ENCODE measurements around the gene MPP4.

Gene MPP4, protein sequence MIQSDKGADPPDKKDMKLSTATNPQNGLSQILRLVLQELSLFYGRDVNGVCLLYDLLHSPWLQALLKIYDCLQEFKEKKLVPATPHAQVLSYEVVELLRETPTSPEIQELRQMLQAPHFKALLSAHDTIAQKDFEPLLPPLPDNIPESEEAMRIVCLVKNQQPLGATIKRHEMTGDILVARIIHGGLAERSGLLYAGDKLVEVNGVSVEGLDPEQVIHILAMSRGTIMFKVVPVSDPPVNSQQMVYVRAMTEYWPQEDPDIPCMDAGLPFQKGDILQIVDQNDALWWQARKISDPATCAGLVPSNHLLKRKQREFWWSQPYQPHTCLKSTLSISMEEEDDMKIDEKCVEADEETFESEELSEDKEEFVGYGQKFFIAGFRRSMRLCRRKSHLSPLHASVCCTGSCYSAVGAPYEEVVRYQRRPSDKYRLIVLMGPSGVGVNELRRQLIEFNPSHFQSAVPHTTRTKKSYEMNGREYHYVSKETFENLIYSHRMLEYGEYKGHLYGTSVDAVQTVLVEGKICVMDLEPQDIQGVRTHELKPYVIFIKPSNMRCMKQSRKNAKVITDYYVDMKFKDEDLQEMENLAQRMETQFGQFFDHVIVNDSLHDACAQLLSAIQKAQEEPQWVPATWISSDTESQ

DNA sequence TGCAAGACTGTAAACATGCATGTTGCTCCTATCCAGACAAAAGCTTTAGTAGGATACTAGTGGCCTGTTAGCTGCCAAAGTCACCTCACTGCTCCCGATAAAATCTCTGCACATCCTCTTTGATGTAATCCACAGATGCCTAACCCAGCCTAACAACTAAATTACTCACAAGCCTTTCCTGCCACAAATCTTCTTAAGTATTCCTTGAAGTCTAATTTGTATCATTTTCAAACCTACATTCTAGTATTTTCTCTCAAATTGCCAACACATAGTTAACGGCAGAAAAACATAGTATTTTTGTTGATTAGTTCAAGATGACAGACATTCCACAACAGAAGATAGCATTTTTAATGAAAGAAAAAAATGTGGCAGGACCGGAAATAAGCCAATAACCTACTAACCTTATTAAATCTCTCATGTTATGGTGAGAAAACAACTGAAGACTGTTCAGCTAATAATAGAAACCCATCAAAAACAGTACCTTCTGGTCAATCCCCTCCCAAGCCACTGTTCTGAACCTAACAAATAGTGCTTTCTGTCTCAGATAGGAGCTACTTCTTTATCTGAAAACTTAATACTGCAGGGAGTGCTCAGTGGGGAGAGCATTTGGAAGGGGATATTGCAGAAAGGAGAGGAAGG, at the start of gene MPP4:
Gene MPP4 (minus strand): TSS at position 57 of the 639 bp plus-strand sequence. CDS start 4,690 bp downstream, outside the sequence.
- no peak within 1 kb of the TSS for H3K4me3 ChIP-seq (ENCODE audit: low read depth in 1 of 2, low read length in 2 of 2)
- H3K9me3 ChIP-seq (ENCODE audit: control insufficient read depth in 1 of 2, low read length in 2 of 2), result no peaks in the 10 kb centered on the region
- no peaks in the 10 kb centered on the region for H3K27me3 ChIP-seq (ENCODE audit: low read depth, low read length)
- H3K4me1 ChIP-seq (ENCODE audit: control insufficient read depth in 1 of 2, insufficient read depth in 2 of 2, low read length in 2 of 2), result peaks cover 0 to 4% of the 10 kb centered on the region in 2 donors
- peaks cover 12 to 13% of the 10 kb centered on the region in 2 donors for H3K36me3 ChIP-seq (ENCODE audit: control insufficient read depth in 1 of 2, insufficient read depth in 2 of 2, low read length in 2 of 2)
- H3K27ac ChIP-seq (ENCODE audit: low read length), result no peak within 1 kb of the TSS

DNA sequence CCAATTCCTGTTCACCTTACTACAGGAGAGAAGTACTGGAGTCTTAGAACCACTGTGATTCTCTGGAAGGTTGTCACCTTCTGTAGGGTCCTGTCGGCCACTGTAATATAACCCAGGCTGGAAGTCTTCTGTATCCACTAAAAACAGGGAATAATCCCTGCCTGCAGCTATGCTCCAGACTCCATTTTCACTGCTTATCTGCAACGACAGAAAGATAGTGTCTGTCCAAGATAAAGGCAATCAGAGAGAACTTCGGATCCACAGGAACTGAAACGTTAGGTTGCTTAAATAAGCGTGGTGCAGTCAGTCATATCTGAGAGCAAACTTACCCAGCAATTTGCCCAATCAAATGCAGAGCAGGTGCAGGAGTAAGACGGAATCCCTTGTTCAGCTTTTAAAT, 48.1 kb upstream of the MPP4 start:
- no peak overlapping the region for H3K27ac ChIP-seq (ENCODE audit: low read length)
- H3K4me3 ChIP-seq (ENCODE audit: low read depth in 1 of 2, low read length in 2 of 2), result no peak overlapping the region
- no peaks in the 10 kb centered on the region for H3K27me3 ChIP-seq (ENCODE audit: low read depth, low read length)
- H3K36me3 ChIP-seq (ENCODE audit: control insufficient read depth in 1 of 2, insufficient read depth in 2 of 2, low read length in 2 of 2), result peaks cover 38 to 49% of the 10 kb centered on the region in 2 donors
- H3K4me1 ChIP-seq (ENCODE audit: control insufficient read depth in 1 of 2, insufficient read depth in 2 of 2, low read length in 2 of 2), result no peaks in the 10 kb centered on the region
- H3K9me3 ChIP-seq (ENCODE audit: control insufficient read depth in 1 of 2, low read length in 2 of 2), result no peaks in the 10 kb centered on the region

DNA sequence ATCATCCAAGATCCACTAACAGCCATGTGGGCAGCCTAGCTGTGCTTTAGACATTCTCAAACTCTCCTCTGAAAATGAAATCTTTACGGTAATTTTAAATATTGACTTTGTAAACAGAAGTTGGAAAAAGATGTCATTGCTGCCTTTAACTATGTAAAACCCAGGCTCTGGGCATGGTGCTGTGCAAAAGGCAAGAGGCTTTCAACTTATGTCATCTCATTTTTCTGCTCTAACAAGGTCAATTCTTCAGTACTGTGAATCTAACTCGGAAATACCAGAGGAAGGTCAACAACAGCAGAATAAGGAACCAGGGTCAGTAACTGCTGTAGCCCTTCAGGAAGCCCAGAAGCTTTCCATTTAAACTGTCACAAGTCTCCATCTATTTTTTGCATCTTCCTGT, 37.0 kb upstream of the MPP4 start:
- Histone ChIP-seq H3K27ac (ENCODE audit: low read length) (no peak overlapping the region), H3K4me3 (ENCODE audit: low read depth in 1 of 2, low read length in 2 of 2) (no peak overlapping the region), H3K36me3 (ENCODE audit: control insufficient read depth in 1 of 2, insufficient read depth in 2 of 2, low read length in 2 of 2) (peaks cover 27 to 72% of the 10 kb centered on the region in 2 donors), H3K4me1 (ENCODE audit: control insufficient read depth in 1 of 2, insufficient read depth in 2 of 2, low read length in 2 of 2) (no peaks in the 10 kb centered on the region), H3K9me3 (ENCODE audit: control insufficient read depth in 1 of 2, low read length in 2 of 2) (peaks cover 0 to 6% of the 10 kb centered on the region in 2 donors), H3K27me3 (ENCODE audit: low read depth, low read length) (no peaks in the 10 kb centered on the region)

DNA sequence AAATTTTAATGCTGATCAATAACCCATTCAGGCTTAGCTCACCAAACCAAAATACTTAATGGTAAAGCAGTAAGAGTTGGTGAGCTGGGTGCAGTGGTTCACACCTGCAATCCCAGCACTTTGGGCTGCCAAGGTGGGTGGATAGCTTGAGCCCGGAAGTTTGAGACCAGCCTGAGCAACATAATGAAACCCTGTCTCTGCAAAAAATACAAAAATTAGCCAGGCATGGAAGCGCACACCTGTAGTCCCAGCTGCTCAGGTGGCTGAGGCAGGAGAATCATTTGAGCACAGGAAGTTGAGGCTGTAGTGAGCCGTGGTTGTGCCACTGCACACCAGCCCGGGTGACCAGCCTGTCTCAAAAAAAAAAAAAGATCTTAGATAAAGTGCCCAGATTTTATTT, 35.7 kb upstream of the MPP4 start:
- Histone ChIP-seq H3K9me3 (ENCODE audit: control insufficient read depth in 1 of 2, low read length in 2 of 2) (peaks cover 0 to 6% of the 10 kb centered on the region in 2 donors), H3K36me3 (ENCODE audit: control insufficient read depth in 1 of 2, insufficient read depth in 2 of 2, low read length in 2 of 2) (peaks cover 27 to 74% of the 10 kb centered on the region in 2 donors), H3K4me3 (ENCODE audit: low read depth in 1 of 2, low read length in 2 of 2) (no peak overlapping the region), H3K27ac (ENCODE audit: low read length) (no peak overlapping the region), H3K4me1 (ENCODE audit: control insufficient read depth in 1 of 2, insufficient read depth in 2 of 2, low read length in 2 of 2) (no peaks in the 10 kb centered on the region), H3K27me3 (ENCODE audit: low read depth, low read length) (no peaks in the 10 kb centered on the region)

DNA sequence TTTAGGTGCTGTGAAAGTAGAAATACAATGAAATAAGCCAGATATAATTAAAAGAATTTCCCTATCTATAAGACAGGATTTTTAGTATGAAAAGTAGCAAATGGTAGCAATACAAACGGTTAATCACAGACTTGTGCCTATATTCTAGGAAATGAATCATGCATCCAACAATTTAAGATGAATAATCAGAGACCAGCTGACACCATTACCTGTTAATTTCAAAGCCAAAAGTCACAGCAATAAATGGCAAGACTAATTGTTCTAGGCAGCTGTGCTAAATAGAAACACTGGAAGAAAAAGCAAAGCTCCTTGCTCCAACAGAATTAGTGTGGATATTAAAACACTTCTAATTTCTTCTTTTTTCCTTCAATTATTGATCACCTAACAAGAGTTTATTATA, 35.1 kb upstream of the MPP4 start:
- peaks cover 24 to 76% of the 10 kb centered on the region in 2 donors for H3K36me3 ChIP-seq (ENCODE audit: control insufficient read depth in 1 of 2, insufficient read depth in 2 of 2, low read length in 2 of 2)
- no peak overlapping the region for H3K4me3 ChIP-seq (ENCODE audit: low read depth in 1 of 2, low read length in 2 of 2)
- H3K27me3 ChIP-seq (ENCODE audit: low read depth, low read length), result no peaks in the 10 kb centered on the region
- H3K9me3 ChIP-seq (ENCODE audit: control insufficient read depth in 1 of 2, low read length in 2 of 2), result peaks cover 0 to 6% of the 10 kb centered on the region in 2 donors
- H3K4me1 ChIP-seq (ENCODE audit: control insufficient read depth in 1 of 2, insufficient read depth in 2 of 2, low read length in 2 of 2), result no peaks in the 10 kb centered on the region
- H3K27ac ChIP-seq (ENCODE audit: low read length), result no peak overlapping the region

DNA sequence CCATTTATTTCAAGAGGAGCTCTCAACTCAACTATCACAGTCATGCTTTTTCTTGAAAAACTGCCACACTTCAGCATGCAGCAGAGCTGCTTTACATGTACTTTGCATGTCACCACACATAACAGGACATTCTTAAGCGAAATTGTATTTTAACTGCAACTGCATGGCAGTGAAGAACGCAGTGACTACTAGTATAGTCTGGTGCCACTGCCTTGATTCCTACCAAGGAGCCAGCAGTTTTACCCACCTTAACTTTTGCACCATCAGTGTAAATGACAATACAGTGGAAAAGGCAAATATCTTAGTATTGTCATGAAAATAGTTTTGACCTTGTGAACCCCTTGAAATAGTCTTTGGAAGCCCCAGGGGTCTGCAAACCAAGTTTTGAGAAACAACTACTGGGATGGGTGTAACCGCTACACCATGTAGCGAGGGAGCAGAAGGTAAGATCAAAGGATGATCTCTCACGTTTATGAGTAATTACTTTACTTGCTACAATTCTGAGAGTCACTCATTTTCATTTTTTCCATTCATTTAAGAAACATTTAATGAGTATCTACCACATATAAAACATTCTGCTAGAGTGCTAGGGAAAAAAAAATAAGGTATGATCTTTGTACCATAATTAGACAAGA, 32.3 kb upstream of the MPP4 start:
- H3K4me3 ChIP-seq (ENCODE audit: low read depth in 1 of 2, low read length in 2 of 2), result no peak overlapping the region
- H3K9me3 ChIP-seq (ENCODE audit: control insufficient read depth in 1 of 2, low read length in 2 of 2), result peaks cover 0 to 3% of the 10 kb centered on the region in 2 donors
- H3K27me3 ChIP-seq (ENCODE audit: low read depth, low read length), result no peaks in the 10 kb centered on the region
- H3K36me3 ChIP-seq (ENCODE audit: control insufficient read depth in 1 of 2, insufficient read depth in 2 of 2, low read length in 2 of 2), result peaks cover 34 to 82% of the 10 kb centered on the region in 2 donors
- H3K4me1 ChIP-seq (ENCODE audit: control insufficient read depth in 1 of 2, insufficient read depth in 2 of 2, low read length in 2 of 2), result no peaks in the 10 kb centered on the region
- H3K27ac ChIP-seq (ENCODE audit: low read length), result no peak overlapping the region

DNA sequence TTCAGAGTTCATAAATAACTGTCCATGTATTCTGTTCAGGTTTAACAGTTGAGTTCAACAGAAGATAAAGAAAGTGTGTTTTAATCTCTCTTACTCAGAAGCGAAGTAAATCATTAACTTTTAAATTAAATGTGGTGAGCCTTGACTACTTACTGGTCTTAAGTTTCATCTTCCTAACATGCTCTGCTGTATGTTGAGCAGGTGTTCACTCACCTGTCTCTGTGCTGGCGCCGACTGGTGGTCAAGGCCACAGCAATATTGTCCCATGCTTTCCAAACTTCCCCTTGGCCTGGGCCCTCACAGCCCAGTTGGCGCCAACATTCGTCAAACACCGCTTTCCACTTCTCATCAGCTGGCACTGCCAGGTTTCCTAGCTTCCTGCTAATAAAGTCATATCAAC, 17.0 kb upstream of the MPP4 start:
- Histone ChIP-seq H3K4me3 (ENCODE audit: low read depth in 1 of 2, low read length in 2 of 2) (no peak overlapping the region), H3K4me1 (ENCODE audit: control insufficient read depth in 1 of 2, insufficient read depth in 2 of 2, low read length in 2 of 2) (no peaks in the 10 kb centered on the region), H3K27ac (ENCODE audit: low read length) (no peak overlapping the region), H3K27me3 (ENCODE audit: low read depth, low read length) (no peaks in the 10 kb centered on the region), H3K9me3 (ENCODE audit: control insufficient read depth in 1 of 2, low read length in 2 of 2) (no peaks in the 10 kb centered on the region), H3K36me3 (ENCODE audit: control insufficient read depth in 1 of 2, insufficient read depth in 2 of 2, low read length in 2 of 2) (peaks cover 21 to 65% of the 10 kb centered on the region in 2 donors)

DNA sequence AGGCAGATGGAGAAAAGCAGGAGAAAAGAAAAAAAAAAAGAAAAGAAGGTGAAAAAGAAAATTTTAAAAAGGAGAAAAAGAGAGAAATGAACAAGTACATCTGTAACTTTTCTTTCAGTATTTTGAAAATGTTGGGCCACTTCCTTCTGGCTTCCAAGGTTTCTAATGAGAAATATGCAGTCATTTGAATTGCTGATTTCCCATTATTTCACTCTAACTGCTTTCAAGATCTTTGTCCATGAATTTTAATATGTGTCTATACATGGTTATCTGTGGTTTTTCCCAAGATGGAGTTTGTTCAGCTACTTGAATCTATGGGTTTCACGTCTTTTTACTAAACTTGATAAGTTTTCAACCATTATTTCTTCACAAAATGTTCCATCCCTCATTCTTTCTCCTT, 14.3 kb upstream of the MPP4 start:
- no peaks in the 10 kb centered on the region for H3K27me3 ChIP-seq (ENCODE audit: low read depth, low read length)
- H3K36me3 ChIP-seq (ENCODE audit: control insufficient read depth in 1 of 2, insufficient read depth in 2 of 2, low read length in 2 of 2), result peaks cover 26 to 64% of the 10 kb centered on the region in 2 donors
- H3K27ac ChIP-seq (ENCODE audit: low read length), result no peak overlapping the region
- no peaks in the 10 kb centered on the region for H3K9me3 ChIP-seq (ENCODE audit: control insufficient read depth in 1 of 2, low read length in 2 of 2)
- no peaks in the 10 kb centered on the region for H3K4me1 ChIP-seq (ENCODE audit: control insufficient read depth in 1 of 2, insufficient read depth in 2 of 2, low read length in 2 of 2)
- H3K4me3 ChIP-seq (ENCODE audit: low read depth in 1 of 2, low read length in 2 of 2), result no peak overlapping the region

DNA sequence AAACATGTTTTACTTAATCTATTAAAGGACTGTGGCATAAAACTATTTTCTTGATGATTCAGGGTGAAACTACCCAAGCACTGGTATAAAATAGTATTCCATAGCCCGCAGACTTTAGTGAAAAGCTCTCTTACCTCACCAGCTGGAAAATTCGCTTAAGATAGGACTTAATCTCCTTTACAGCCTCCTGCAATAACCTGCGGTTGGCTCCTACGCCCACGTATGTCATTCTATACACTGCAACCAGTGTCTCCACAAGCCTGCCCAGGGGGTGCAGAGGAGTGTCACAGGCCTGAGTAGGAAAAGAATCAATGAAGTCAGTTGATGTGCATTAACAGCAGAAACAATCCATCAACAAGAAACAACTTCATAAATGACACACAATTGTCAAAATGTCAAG, 11.3 kb upstream of the MPP4 start:
- Histone ChIP-seq H3K27ac (ENCODE audit: low read length) (no peak overlapping the region), H3K4me3 (ENCODE audit: low read depth in 1 of 2, low read length in 2 of 2) (no peak overlapping the region), H3K9me3 (ENCODE audit: control insufficient read depth in 1 of 2, low read length in 2 of 2) (no peaks in the 10 kb centered on the region), H3K27me3 (ENCODE audit: low read depth, low read length) (no peaks in the 10 kb centered on the region), H3K4me1 (ENCODE audit: control insufficient read depth in 1 of 2, insufficient read depth in 2 of 2, low read length in 2 of 2) (no peaks in the 10 kb centered on the region), H3K36me3 (ENCODE audit: control insufficient read depth in 1 of 2, insufficient read depth in 2 of 2, low read length in 2 of 2) (peaks cover 37 to 64% of the 10 kb centered on the region in 2 donors)

DNA sequence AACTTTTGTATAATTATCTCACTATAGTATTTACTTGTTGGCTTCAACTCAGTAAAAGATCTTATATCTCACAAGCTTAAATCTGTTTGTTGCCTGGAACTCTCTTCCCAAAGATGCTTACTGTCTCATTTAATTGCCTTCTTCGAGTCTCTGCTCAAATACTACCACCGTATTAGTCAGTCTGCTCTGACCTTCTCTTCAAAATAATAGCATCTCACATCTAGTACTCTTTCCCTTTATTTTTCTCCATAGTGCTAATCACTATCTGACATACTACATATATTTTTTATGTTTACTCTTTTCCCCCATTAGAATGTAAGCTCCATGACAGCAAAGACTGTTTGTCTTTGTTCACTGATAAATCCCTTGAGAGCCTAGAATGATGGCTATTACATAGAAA, 10.6 kb upstream of the MPP4 start:
- H3K9me3 ChIP-seq (ENCODE audit: control insufficient read depth in 1 of 2, low read length in 2 of 2), result no peaks in the 10 kb centered on the region
- H3K4me1 ChIP-seq (ENCODE audit: control insufficient read depth in 1 of 2, insufficient read depth in 2 of 2, low read length in 2 of 2), result no peaks in the 10 kb centered on the region
- no peak overlapping the region for H3K4me3 ChIP-seq (ENCODE audit: low read depth in 1 of 2, low read length in 2 of 2)
- peaks cover 37 to 64% of the 10 kb centered on the region in 2 donors for H3K36me3 ChIP-seq (ENCODE audit: control insufficient read depth in 1 of 2, insufficient read depth in 2 of 2, low read length in 2 of 2)
- H3K27me3 ChIP-seq (ENCODE audit: low read depth, low read length), result no peaks in the 10 kb centered on the region
- H3K27ac ChIP-seq (ENCODE audit: low read length), result no peak overlapping the region

DNA sequence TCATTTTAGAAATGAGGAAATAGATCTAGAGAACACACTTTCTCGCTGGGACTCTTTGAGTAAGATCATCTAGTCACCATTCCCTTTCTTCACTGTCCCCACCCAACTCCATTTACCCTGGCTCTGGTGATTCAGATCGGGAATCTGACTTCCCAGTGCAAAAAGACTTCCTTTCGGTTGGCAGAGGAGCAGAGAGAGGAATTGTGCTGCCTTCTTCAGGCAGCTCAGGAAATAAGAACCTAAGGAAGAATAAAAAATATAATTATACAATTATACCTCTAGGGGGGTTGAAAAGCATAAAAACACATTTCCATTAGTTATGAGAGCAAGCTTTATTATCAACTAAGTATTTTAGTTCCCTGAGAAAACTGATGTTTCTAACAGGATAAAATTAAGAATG, 9.3 kb upstream of the MPP4 start:
- Histone ChIP-seq H3K4me3 (ENCODE audit: low read depth in 1 of 2, low read length in 2 of 2) (no peak overlapping the region), H3K4me1 (ENCODE audit: control insufficient read depth in 1 of 2, insufficient read depth in 2 of 2, low read length in 2 of 2) (no peaks in the 10 kb centered on the region), H3K27ac (ENCODE audit: low read length) (no peak overlapping the region), H3K36me3 (ENCODE audit: control insufficient read depth in 1 of 2, insufficient read depth in 2 of 2, low read length in 2 of 2) (peaks cover 39 to 56% of the 10 kb centered on the region in 2 donors), H3K9me3 (ENCODE audit: control insufficient read depth in 1 of 2, low read length in 2 of 2) (no peaks in the 10 kb centered on the region), H3K27me3 (ENCODE audit: low read depth, low read length) (no peaks in the 10 kb centered on the region)
